GM23248 (cell line): ENCODE measurements around the gene ADGRL3.

Experiments used
- EZH2 ChIP-seq: fragments of 200-600 bp; sonication (generic); IDR thresholded peaks from 2 replicates; pipeline ENCODE4 v1.6.1; 2018; ENCODE audit warnings: antibody characterized with exemption, mild to moderate bottlenecking; ENCODE audit not compliant: insufficient read depth, poor library complexity, severe bottlenecking
- EZH2phosphoT487 ChIP-seq: fragments of 200-600 bp; sonication (generic); IDR thresholded peaks from 2 replicates; pipeline ENCODE4 v1.6.1; 2018; ENCODE audit warnings: antibody characterized with exemption, moderate library complexity, mild to moderate bottlenecking, low read depth; ENCODE audit not compliant: insufficient read depth

GRCh38 chr4:61828960-61829359 lies 628.8 kb downstream of the ADGRL3 start:
- no peak for TF ChIP-seq EZH2
- no peak for TF ChIP-seq EZH2phosphoT487
